Cardiac fibroblast (primary cell): ENCODE measurements around the gene CD44.

Experiments used
- DNase-seq, 2 donors: peaks; one replicate each; pipeline versions ENCODE4 v3.0.0 to v3.0.0-alpha.2; 2010; ENCODE audit warnings: low read depth in 2 of 2
- H3K4me3 ChIP-seq, 2 donors: replicated peaks in 1 of 2; 1 replicate in 1 of 2; 2 replicates in 1 of 2; pipeline ENCODE4 v1.5.1; 2011; ENCODE audit warnings: low read depth in 2 of 2, low read length in 2 of 2, mild to moderate bottlenecking in 2 of 2, moderate library complexity in 1 of 2
- TF ChIP-seq, protein P1 (sequence below): IDR thresholded peaks from one replicate; pipeline ENCODE4 v1.5.1; 2011; ENCODE audit warnings: low read depth, mild to moderate bottlenecking, low read length, inconsistent platforms

CD44 gene

DNA sequence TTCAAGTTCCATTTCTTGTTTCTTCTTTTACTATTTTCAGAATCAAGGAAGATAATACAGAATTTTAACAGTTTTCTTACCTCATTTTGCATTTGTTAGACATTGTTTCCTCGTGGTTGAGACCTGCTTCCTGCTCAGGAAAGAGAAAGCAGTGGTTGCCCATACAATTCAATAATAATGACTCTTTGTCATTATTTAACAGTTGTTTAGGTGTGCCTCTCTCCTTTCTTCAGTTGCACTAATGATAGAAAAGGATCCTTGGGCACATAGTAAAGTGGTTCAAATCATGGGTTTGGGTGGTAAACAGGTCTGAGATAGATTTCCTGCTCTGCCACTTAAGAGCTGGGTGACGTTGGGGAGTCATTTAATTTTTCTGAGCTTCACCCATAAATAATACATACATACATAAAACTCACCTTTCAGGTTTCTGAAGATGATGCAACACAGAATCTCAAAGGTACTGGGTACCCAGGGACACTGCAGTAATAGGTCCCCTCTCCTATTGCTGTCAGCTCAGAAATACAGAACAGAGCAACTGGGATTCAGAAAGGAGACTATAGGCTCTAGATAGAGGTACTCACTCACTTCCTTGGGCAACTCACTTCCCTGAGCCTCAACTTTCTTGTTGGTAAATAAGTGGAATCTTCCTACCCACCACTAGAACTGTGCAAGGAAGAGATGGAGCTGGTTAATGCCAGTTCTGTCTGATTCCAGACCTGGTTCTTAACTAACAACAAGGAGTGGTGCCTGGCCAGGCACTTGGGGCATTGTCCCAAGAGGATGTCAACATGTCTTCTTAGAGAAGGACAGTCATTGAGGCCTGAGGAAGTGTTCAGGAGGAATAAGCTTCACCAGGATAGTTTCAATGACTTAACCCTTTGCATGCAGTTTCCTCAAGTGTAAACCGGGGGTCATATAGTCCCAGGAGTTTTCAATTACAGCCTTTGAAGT, 34.9 kb downstream of the CD44 start:
- no peak for DNase-seq
- no peak overlapping the region for H3K4me3 ChIP-seq
- TF ChIP-seq, protein P1, sequence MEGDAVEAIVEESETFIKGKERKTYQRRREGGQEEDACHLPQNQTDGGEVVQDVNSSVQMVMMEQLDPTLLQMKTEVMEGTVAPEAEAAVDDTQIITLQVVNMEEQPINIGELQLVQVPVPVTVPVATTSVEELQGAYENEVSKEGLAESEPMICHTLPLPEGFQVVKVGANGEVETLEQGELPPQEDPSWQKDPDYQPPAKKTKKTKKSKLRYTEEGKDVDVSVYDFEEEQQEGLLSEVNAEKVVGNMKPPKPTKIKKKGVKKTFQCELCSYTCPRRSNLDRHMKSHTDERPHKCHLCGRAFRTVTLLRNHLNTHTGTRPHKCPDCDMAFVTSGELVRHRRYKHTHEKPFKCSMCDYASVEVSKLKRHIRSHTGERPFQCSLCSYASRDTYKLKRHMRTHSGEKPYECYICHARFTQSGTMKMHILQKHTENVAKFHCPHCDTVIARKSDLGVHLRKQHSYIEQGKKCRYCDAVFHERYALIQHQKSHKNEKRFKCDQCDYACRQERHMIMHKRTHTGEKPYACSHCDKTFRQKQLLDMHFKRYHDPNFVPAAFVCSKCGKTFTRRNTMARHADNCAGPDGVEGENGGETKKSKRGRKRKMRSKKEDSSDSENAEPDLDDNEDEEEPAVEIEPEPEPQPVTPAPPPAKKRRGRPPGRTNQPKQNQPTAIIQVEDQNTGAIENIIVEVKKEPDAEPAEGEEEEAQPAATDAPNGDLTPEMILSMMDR = no peak

DNA sequence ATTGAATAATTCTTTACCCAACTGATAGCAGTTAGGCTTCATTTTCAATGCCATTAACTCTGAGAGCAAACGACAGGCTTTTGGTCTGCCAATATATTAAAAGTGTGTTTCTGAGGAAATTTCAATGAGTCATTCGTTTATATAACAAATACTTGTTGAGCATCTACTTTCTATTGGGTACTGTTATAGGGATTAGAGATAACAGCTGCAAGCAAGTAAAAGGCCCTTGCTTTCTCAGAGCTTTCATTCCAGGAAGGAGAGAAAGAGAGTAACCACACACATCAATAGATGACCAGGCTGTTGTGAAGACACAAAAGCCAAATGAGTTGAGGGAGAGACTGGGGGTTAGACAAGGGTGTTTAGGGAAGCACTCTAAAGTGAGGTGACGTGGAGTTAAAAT, 35.7 kb downstream of the CD44 start:
- TF ChIP-seq, protein P1 = no peak
- no peak overlapping the region for H3K4me3 ChIP-seq
- peak; percentile 71 to 72 for DNase-seq

DNA sequence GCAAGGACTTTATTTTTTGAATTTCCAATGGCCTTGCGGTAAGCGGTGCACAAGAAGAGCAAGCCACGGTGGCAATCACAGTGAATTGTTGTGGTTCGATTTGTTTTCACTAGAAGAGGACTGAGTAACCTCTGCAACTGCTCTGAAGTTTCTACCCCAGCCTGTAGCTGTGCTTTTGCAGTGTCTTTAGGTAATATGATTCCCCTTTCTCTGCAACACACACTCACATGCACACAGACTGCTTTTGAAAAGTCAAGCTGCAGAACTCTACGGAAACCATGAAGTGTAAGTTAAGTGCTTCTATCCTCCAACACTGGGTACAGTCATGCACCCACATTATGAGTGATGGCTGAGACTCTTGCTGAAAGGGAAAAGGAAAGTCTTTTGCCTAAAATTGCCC, 38.4 kb downstream of the CD44 start:
- TF ChIP-seq, protein P1 = no peak
- DNase-seq = no peak
- no peak overlapping the region for H3K4me3 ChIP-seq

DNA sequence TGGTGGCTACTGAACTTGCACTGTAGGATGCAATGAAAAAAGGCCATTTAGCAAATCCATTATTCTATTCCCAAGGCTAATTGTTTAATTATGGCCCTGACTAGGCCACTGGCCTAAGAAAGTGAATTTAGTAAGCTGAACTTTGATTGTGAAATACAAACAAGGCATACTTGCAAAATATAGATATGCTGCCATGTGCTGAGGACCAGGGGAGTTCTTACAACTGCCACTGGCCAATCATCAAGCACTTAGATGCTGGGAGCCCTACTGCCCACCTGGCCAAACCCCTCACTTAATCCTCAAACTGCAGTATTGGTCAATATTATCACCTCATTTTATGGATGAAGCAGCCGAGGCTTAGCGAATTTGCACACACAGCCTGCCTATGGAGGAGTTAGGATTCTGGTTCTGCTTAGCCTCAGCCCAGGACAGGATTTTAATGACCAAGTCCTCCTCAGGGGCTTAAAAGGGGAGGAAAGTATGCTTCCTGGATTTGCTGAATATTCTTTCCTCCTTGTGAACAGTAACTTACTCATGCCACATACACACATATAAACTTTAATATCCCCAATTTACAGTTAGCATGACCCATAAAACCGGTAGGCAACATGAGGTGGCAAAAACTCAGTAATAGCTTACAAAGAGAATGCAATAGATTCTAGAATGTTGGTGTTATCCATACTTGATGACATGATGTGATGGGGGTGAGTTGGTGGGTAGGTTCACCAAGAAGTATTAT, 39.3 kb downstream of the CD44 start:
- no peak overlapping the region for H3K4me3 ChIP-seq
- TF ChIP-seq, protein P1 = no peak
- no peak for DNase-seq

DNA sequence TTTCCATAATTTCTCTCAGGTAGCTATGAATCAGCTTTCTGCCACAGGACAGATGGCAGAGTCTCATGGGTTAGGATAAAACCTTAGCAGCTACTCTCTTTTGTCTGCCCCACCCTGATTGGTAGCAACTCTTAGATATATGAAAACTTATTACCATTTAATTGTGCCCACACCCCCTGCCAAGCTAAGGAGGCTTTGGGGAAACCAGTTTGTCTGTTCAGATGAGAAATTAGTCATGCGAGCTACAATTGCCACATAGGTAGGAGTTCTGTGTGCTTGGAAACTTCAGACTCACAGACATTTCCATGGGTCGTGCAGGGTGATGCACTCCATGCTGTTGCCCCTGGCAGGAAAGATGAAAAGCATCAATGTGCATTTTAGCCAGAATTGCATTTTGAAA, 39.9 kb downstream of the CD44 start:
- H3K4me3 ChIP-seq = no peak overlapping the region
- TF ChIP-seq, protein P1 = no peak
- DNase-seq = peak in 1 of 2 donors; percentile 62

DNA sequence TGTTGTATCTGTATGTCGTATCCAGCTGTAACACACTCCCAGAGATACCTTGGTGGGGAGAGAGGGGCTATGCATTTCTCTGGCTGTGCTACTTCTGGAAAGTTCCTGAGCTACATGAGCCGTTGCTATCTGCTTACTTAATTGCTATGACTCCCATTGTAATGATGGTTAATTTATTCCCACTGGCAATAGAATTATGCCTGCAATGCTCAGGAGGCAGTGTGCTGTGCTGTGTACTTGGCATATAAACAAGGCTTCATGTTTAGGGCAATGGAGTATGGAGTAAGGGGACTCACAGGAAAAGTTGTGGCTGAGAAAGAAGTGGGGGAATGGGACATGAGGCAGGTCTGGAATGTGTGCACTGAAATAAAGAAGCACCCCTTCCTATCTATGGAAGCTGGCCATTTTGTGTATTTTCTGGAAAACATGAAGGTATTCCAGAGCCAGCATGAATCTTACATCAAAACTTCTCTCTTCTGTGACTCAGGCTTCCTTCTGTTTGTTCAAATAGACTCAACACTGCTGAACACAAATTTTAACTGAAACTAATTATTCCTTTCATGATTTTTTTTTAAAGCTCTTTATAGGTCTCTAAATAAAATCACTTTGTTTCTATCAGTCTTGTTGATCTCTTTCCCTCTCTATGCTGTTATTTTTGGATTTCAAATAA, 40.6 kb downstream of the CD44 start:
- no peak overlapping the region for H3K4me3 ChIP-seq
- peak in 1 of 2 donors; percentile 47 for DNase-seq
- TF ChIP-seq, protein P1 = no peak
